ENCODE data around the gene PTPRC.

PTPRC gene

GRCh38 chr1:198677871-198678270 lies 39.0 kb downstream of the PTPRC start:
- no peak for DNase-seq

- no peak for DNase-seq
Observed at GRCh38 chr1:198678301-198678836, 39.5 kb downstream of the PTPRC start.

- DNase-seq: no peak
Observed at GRCh38 chr1:198678901-198679329, 40.1 kb downstream of the PTPRC start.

GRCh38 chr1:198679535-198680173 lies 40.8 kb downstream of the PTPRC start:
- DNase-seq: no peak

GRCh38 chr1:198680174-198680875 lies 41.5 kb downstream of the PTPRC start:
- no peak for DNase-seq

GRCh38 chr1:198681252-198681651 lies 42.4 kb downstream of the PTPRC start:
- DNase-seq: no peak

- DNase-seq: no peak
Observed at GRCh38 chr1:198681831-198682759, 43.3 kb downstream of the PTPRC start.

- DNase-seq: no peak
Observed at GRCh38 chr1:198682850-198683249, 44.0 kb downstream of the PTPRC start.

GRCh38 chr1:198683449-198683848 lies 44.6 kb downstream of the PTPRC start:
- DNase-seq: no peak

- DNase-seq: no peak
Observed at GRCh38 chr1:198686069-198686728, 47.4 kb downstream of the PTPRC start.

GRCh38 chr1:198687429-198687828 lies 48.6 kb downstream of the PTPRC start:
- DNase-seq: no peak

GRCh38 chr1:198691063-198691462 lies 52.2 kb downstream of the PTPRC start:
- no peak for DNase-seq

GRCh38 chr1:198693321-198693720 lies 54.5 kb downstream of the PTPRC start:
- DNase-seq: no peak

- DNase-seq: no peak
Observed at GRCh38 chr1:198694542-198694941, 55.7 kb downstream of the PTPRC start.

- no peak for DNase-seq
Observed at GRCh38 chr1:198696211-198696610, 57.4 kb downstream of the PTPRC start.

- DNase-seq: no peak
Observed at GRCh38 chr1:198699167-198700015, 60.6 kb downstream of the PTPRC start.

GRCh38 chr1:198700016-198700392 lies 61.2 kb downstream of the PTPRC start:
- DNase-seq: no peak

- DNase-seq: no peak
Observed at GRCh38 chr1:198700396-198700795, 61.6 kb downstream of the PTPRC start.

GRCh38 chr1:198701250-198701649 lies 62.4 kb downstream of the PTPRC start:
- DNase-seq: no peak

- no peak for DNase-seq
Observed at GRCh38 chr1:198701766-198702539, 63.1 kb downstream of the PTPRC start.

Measured in NCI-H1930 (cell line).